Osteocyte (in vitro differentiated cells): ENCODE data around the gene ZPBP. TPM values are rescaled to one million over a fixed set of nuclear protein-coding genes. Genes with fewer than 3 reads are reported as not detected.

ENCODE experiments used
- DNase-seq: peaks from one replicate; pipeline ENCODE4 v3.0.0; 2021; ENCODE audit warnings: mixed read lengths; ENCODE audit not compliant: unreplicated experiment; ENCODE audit errors: extremely low spot score
- H3K27ac Mint-ChIP-seq: one replicate; pipeline ENCODE4 v1.8.0; 2021; ENCODE audit warnings: mild to moderate bottlenecking, mixed read lengths; ENCODE audit not compliant: unreplicated experiment
- H3K27me3 Mint-ChIP-seq: one replicate; pipeline ENCODE4 v1.8.0; 2021; ENCODE audit warnings: mixed read lengths; ENCODE audit not compliant: unreplicated experiment
- H3K36me3 Mint-ChIP-seq: one replicate; pipeline ENCODE4 v1.8.0; 2021; ENCODE audit warnings: mixed read lengths; ENCODE audit not compliant: unreplicated experiment
- H3K4me1 Mint-ChIP-seq: one replicate; pipeline ENCODE4 v1.8.0; 2021; ENCODE audit warnings: mixed read lengths; ENCODE audit not compliant: unreplicated experiment
- H3K4me3 Mint-ChIP-seq: one replicate; pipeline ENCODE4 v1.8.0; 2021; ENCODE audit warnings: mild to moderate bottlenecking, moderate library complexity, mixed read lengths; ENCODE audit not compliant: unreplicated experiment
- H3K9me3 Mint-ChIP-seq: one replicate; pipeline ENCODE4 v1.8.0; 2021; ENCODE audit warnings: mixed read lengths; ENCODE audit not compliant: unreplicated experiment
- total RNA-seq: library from RNA; stranded (reverse); gene quantifications from 2 replicates; pipeline ENCODE4 v1.2.1, GENCODE V29; 2021
- TF ChIP-seq, protein P1 (sequence below): fragments of 200-600 bp; sonication (generic); IDR thresholded peaks from 2 replicates; pipeline ENCODE4 v1.5.0; 2021; ENCODE audit warnings: antibody characterized with exemption, mild to moderate bottlenecking, moderate library complexity

Gene ZPBP
- total RNA-seq, 1 donor from 2014 or later, result not detected

DNA sequence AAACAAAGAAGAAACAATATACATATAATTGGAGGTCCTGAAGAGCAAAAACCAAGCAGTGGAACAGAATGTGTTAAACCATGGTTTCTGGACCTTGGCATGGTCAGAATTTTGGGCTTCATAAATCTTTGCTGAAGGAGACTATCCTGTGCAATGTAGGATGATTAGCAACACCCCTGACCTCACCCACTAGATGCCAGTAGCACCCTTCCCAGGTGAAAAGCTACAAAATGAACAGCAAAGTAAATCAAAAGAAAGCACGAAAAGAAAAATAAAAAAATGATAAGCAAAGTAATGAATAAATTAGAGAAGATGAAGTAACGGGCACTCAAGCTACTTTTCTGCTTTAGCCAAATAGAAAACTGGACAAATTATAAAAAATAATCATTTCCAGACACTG lies 19.2 kb upstream of the ZPBP start:
- no peaks in the 10 kb centered on the region for H3K36me3 Mint-ChIP-seq
- H3K9me3 Mint-ChIP-seq, result peaks cover 13% of the 10 kb centered on the region
- TF ChIP-seq, protein P1, sequence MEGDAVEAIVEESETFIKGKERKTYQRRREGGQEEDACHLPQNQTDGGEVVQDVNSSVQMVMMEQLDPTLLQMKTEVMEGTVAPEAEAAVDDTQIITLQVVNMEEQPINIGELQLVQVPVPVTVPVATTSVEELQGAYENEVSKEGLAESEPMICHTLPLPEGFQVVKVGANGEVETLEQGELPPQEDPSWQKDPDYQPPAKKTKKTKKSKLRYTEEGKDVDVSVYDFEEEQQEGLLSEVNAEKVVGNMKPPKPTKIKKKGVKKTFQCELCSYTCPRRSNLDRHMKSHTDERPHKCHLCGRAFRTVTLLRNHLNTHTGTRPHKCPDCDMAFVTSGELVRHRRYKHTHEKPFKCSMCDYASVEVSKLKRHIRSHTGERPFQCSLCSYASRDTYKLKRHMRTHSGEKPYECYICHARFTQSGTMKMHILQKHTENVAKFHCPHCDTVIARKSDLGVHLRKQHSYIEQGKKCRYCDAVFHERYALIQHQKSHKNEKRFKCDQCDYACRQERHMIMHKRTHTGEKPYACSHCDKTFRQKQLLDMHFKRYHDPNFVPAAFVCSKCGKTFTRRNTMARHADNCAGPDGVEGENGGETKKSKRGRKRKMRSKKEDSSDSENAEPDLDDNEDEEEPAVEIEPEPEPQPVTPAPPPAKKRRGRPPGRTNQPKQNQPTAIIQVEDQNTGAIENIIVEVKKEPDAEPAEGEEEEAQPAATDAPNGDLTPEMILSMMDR, result no peak
- no peak overlapping the region for H3K27ac Mint-ChIP-seq
- H3K4me3 Mint-ChIP-seq, result no peak overlapping the region
- no peak for DNase-seq
- H3K27me3 Mint-ChIP-seq, result peaks cover 2% of the 10 kb centered on the region
- no peaks in the 10 kb centered on the region for H3K4me1 Mint-ChIP-seq

DNA sequence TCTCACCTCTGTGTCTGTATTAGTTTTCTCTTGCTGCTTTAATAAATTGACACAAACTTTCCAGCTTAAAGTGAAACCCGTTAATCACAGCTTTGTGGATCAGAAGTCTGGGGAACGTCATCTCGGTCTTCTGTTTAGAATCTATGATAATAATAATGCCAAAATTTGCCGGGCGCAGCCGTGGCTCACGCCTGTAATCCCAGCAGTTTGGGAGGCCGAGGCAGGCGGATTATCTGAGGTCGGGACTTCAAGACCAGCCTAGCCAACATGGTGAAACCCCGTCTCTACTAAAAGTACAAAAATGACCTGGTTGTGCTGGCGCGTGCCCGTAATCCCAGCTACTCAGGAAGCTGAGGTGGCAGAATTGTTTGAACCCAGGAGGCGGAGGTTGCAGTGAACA lies 8.8 kb upstream of the ZPBP start:
- TF ChIP-seq, protein P1, result no peak
- no peaks in the 10 kb centered on the region for H3K4me1 Mint-ChIP-seq
- no peaks in the 10 kb centered on the region for H3K36me3 Mint-ChIP-seq
- no peaks in the 10 kb centered on the region for H3K9me3 Mint-ChIP-seq
- no peak overlapping the region for H3K27ac Mint-ChIP-seq
- H3K27me3 Mint-ChIP-seq, result peaks cover 8% of the 10 kb centered on the region
- no peak overlapping the region for H3K4me3 Mint-ChIP-seq
- DNase-seq, result no peak

DNA sequence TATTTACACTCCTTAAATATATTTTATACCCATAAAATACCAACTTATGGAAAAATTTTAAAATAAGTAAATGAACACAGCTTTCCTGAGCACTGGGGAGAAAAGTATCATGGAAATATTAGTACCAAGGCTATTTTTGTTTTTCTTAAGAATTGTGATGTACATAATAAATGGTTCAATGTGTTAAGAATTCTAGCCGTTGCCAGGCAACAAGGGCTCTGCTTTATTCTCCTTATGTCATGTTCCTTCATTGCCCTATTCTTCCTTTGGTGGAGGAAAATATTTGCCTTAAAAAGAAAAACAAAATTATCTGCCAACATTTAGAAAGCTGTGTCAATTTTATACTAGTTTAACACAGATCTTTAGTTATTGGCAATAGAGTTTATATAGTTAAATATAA lies 2.6 kb upstream of the ZPBP start:
- no peaks in the 10 kb centered on the region for H3K36me3 Mint-ChIP-seq
- H3K9me3 Mint-ChIP-seq, result no peaks in the 10 kb centered on the region
- no peak overlapping the region for H3K4me3 Mint-ChIP-seq
- TF ChIP-seq, protein P1, result no peak
- H3K27ac Mint-ChIP-seq, result no peak overlapping the region
- no peak for DNase-seq
- peaks cover 8% of the 10 kb centered on the region for H3K27me3 Mint-ChIP-seq
- no peaks in the 10 kb centered on the region for H3K4me1 Mint-ChIP-seq

DNA sequence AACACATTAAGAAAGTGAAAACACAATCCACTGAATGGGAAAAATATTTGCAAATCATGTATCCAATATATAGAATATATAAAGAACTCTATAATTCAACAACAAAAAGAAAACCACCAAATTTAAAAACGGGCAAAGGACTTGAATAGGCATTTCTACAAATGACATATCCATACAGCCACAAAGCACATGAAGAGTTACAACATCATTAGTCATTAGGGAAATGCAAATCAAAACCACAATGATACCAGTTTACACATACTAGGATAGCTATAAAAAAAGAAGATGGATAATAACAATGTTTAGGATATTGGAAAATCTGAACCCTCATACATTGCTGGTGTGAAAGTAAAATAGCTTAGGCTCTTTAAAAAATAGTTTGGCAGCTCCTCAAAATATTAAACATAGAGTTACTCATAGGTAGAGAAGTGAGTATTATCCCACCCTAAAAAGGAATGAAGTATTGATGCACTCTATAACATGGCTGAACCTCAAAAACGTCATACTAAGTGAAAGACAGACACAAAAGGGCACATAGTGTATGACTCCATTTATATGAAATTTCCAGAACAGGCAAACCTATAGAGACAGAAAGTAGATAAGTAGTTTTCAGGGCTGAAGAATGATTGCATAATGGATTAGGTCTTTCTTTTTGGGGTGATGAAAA lies 4.5 kb downstream of the ZPBP start:
- H3K9me3 Mint-ChIP-seq, result no peaks in the 10 kb centered on the region

DNA sequence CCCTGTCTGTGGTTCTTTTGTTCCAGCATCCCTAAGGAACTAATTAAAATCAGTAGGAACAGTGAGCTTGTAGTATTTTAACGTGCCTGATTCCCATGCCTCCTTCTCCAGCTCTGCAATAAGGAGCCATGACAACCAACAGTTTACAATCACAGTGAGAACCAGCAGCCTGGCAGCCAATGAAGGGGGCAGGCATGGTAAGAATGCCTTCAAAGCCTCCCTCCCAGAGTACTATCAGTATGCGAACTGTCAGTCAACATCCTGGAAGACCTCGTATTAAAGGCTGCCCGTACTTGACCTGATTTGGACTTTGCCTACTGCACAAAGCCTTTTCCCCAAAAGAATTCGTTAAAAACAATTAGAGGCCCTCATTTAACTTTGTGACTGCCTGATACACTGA lies 7.7 kb downstream of the ZPBP start:
- Mint-ChIP-seq H3K9me3 (no peaks in the 10 kb centered on the region), H3K4me1 (no peaks in the 10 kb centered on the region), H3K27me3 (peaks cover 10% of the 10 kb centered on the region), H3K27ac (no peak overlapping the region), H3K36me3 (no peaks in the 10 kb centered on the region), H3K4me3 (no peak overlapping the region)
- DNase-seq, result no peak
- TF ChIP-seq, protein P1, result no peak

More for the DNA sequence above, 4.5 kb downstream of the ZPBP start:
- no peaks in the 10 kb centered on the region for H3K36me3 Mint-ChIP-seq
- TF ChIP-seq, protein P1, result no peak
- H3K4me1 Mint-ChIP-seq, result no peaks in the 10 kb centered on the region
- peaks cover 2% of the 10 kb centered on the region for H3K27me3 Mint-ChIP-seq
- H3K4me3 Mint-ChIP-seq, result no peak overlapping the region
- DNase-seq, result no peak
- H3K27ac Mint-ChIP-seq, result no peak overlapping the region
